SKM-1 treated with dmso at 0.1 percent for 144 hours (cell line): Measurements from ENCODE around the gene ARHGAP6.
"Not testable (repeated sequence)": the region's sequence is repeated elsewhere in the genome, so short reads cannot be mapped to it uniquely, and the experiment has no call there.

ENCODE experiments used
- DNase-seq: peaks from one replicate; lab custom pipeline; 2025; ENCODE audit not compliant: unreplicated experiment; lab: John Stamatoyannopoulos, UW

The ARHGAP6 gene

GRCh38 chrX:11578301-11578700, 87.4 kb downstream of the ARHGAP6 start:
- not testable (repeated sequence) for DNase-seq

GRCh38 chrX:11577603-11578002, 88.1 kb downstream of the ARHGAP6 start:
- DNase-seq = no peak

- no peak for DNase-seq
These were observed 90.4 kb downstream of the ARHGAP6 start for GRCh38 chrX:11575332-11575731.

GRCh38 chrX:11567528-11568220, 98.0 kb downstream of the ARHGAP6 start:
- no peak for DNase-seq

GRCh38 chrX:11566789-11567188, 98.9 kb downstream of the ARHGAP6 start:
- no peak for DNase-seq

- DNase-seq = no peak
These were observed 99.5 kb downstream of the ARHGAP6 start for GRCh38 chrX:11566173-11566572.

GRCh38 chrX:11564546-11564945, 101.2 kb downstream of the ARHGAP6 start:
- DNase-seq = no peak

- no peak for DNase-seq
These were observed 103.2 kb downstream of the ARHGAP6 start for GRCh38 chrX:11562570-11562969.

- peak; percentile 10 for DNase-seq
These were observed 106.7 kb downstream of the ARHGAP6 start for GRCh38 chrX:11558972-11559371.

GRCh38 chrX:11557120-11557519, 108.6 kb downstream of the ARHGAP6 start:
- no peak for DNase-seq

GRCh38 chrX:11555759-11556158, 110.0 kb downstream of the ARHGAP6 start:
- DNase-seq = no peak

GRCh38 chrX:11553594-11553993, 112.1 kb downstream of the ARHGAP6 start:
- no peak for DNase-seq

- DNase-seq = no peak
These were observed 114.6 kb downstream of the ARHGAP6 start for GRCh38 chrX:11551151-11551550.

GRCh38 chrX:11546917-11547316, 118.8 kb downstream of the ARHGAP6 start:
- DNase-seq = no peak

- no peak for DNase-seq
These were observed 122.5 kb downstream of the ARHGAP6 start for GRCh38 chrX:11543249-11543648.

- no peak for DNase-seq
These were observed 124.2 kb downstream of the ARHGAP6 start for GRCh38 chrX:11541510-11541909.

GRCh38 chrX:11540532-11541377, 125.0 kb downstream of the ARHGAP6 start:
- DNase-seq = peak; percentile 31

- DNase-seq = no peak
These were observed 128.6 kb downstream of the ARHGAP6 start for GRCh38 chrX:11537141-11537540.

- no peak for DNase-seq
These were observed 130.4 kb downstream of the ARHGAP6 start for GRCh38 chrX:11535156-11535919.

- peak; percentile 80 for DNase-seq
These were observed 132.5 kb downstream of the ARHGAP6 start for GRCh38 chrX:11533199-11533651.

GRCh38 chrX:11532291-11533078, 133.2 kb downstream of the ARHGAP6 start:
- no peak for DNase-seq
